MM.1S (cell line): Measurements from ENCODE around the gene ETNK1.

ENCODE experiments used
- EZH2 ChIP-seq: fragments of 300-600 bp; sonication (generic); optimal IDR thresholded peaks from 2 replicates; pipeline ENCODE3; 2017; ENCODE audit warnings: low read depth, mild to moderate bottlenecking, antibody characterized with exemption, low read length, mixed read lengths
- EZH2phosphoT487 ChIP-seq: fragments of 300-600 bp; sonication (generic); IDR thresholded peaks from 2 replicates; pipeline ENCODE4 v1.6.1; 2018; ENCODE audit warnings: antibody characterized with exemption, low read length
- TF ChIP-seq, protein P1 (sequence below): fragments of 300-600 bp; sonication (generic); IDR thresholded peaks from 2 replicates; pipeline ENCODE4 v1.5.1; 2016; ENCODE audit warnings: antibody characterized with exemption, low read length, mixed read lengths

DNA sequence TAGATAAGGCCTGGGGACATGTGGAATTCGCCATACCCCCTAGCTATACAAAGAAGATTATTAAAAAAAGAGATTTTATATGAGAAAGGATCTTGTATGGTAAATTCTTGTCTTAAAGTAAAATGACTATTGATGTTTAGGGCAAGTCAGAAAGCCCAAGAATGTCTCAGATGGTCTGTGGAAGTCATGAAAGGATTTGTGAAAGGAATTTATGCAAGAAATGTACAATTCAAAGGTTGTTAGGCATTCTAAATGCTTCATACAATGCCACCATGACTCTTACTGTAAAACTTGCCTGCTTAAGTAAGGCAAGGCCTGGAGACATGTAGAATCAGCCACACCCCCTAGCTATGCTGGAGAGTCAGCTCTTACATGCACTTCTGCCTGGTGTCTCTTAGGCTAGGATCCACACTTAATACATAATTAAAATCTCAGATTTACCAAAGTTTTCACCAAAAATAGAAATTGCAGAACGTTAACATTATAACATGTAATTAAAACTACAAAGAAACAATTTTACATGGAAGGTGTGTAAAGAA lies 8.9 kb upstream of the ETNK1 start:
- TF ChIP-seq, protein P1, sequence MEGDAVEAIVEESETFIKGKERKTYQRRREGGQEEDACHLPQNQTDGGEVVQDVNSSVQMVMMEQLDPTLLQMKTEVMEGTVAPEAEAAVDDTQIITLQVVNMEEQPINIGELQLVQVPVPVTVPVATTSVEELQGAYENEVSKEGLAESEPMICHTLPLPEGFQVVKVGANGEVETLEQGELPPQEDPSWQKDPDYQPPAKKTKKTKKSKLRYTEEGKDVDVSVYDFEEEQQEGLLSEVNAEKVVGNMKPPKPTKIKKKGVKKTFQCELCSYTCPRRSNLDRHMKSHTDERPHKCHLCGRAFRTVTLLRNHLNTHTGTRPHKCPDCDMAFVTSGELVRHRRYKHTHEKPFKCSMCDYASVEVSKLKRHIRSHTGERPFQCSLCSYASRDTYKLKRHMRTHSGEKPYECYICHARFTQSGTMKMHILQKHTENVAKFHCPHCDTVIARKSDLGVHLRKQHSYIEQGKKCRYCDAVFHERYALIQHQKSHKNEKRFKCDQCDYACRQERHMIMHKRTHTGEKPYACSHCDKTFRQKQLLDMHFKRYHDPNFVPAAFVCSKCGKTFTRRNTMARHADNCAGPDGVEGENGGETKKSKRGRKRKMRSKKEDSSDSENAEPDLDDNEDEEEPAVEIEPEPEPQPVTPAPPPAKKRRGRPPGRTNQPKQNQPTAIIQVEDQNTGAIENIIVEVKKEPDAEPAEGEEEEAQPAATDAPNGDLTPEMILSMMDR: no peak
- TF ChIP-seq EZH2: no peak
- no peak for TF ChIP-seq EZH2phosphoT487
